Measurements from ENCODE around the gene IL31RA. TPM values are rescaled to one million over a fixed set of nuclear protein-coding genes. Genes with fewer than 3 reads are reported as not detected.

Gene IL31RA
- total RNA-seq, 1 experiment from 2014 or later = not detected

GRCh38 chr5:55856516-55857246 is 5.5 kb downstream of the IL31RA start (continued):
- TF ChIP-seq, protein P1, sequence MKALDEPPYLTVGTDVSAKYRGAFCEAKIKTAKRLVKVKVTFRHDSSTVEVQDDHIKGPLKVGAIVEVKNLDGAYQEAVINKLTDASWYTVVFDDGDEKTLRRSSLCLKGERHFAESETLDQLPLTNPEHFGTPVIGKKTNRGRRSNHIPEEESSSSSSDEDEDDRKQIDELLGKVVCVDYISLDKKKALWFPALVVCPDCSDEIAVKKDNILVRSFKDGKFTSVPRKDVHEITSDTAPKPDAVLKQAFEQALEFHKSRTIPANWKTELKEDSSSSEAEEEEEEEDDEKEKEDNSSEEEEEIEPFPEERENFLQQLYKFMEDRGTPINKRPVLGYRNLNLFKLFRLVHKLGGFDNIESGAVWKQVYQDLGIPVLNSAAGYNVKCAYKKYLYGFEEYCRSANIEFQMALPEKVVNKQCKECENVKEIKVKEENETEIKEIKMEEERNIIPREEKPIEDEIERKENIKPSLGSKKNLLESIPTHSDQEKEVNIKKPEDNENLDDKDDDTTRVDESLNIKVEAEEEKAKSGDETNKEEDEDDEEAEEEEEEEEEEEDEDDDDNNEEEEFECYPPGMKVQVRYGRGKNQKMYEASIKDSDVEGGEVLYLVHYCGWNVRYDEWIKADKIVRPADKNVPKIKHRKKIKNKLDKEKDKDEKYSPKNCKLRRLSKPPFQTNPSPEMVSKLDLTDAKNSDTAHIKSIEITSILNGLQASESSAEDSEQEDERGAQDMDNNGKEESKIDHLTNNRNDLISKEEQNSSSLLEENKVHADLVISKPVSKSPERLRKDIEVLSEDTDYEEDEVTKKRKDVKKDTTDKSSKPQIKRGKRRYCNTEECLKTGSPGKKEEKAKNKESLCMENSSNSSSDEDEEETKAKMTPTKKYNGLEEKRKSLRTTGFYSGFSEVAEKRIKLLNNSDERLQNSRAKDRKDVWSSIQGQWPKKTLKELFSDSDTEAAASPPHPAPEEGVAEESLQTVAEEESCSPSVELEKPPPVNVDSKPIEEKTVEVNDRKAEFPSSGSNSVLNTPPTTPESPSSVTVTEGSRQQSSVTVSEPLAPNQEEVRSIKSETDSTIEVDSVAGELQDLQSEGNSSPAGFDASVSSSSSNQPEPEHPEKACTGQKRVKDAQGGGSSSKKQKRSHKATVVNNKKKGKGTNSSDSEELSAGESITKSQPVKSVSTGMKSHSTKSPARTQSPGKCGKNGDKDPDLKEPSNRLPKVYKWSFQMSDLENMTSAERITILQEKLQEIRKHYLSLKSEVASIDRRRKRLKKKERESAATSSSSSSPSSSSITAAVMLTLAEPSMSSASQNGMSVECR (CRISPR knock-in tag; IDR thresholded peaks at IDR 0.05; ENCODE audit: borderline replicate concordance) = no peak

GRCh38 chr5:55857247-55857640 is 6.1 kb downstream of the IL31RA start:
- Mint-ChIP-seq H3K36me3 (0 out of 2 replicates have a peak, but pooled peaks cover 2% of the 10 kb centered on the region), H3K4me1 (no peaks in the 10 kb centered on the region), H3K9me3 (peaks cover 14% of the 10 kb centered on the region), H3K27ac (no peak overlapping the region), H3K4me3 (no peak overlapping the region), H3K27me3 (ENCODE audit: low read depth) (peaks cover 3% of the 10 kb centered on the region)
- ChIA-PET POLR2A (no interaction called here), CTCF (no interaction called here)
- ATAC-seq (no peak), DNase-seq (ENCODE audit: low spot score) (no peak)
- TF ChIP-seq, protein P2, sequence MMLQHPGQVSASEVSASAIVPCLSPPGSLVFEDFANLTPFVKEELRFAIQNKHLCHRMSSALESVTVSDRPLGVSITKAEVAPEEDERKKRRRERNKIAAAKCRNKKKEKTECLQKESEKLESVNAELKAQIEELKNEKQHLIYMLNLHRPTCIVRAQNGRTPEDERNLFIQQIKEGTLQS (CRISPR knock-in tag; conservative IDR thresholded peaks at IDR 0.05) = no peak
- no peak for TF ChIP-seq CBFB (CRISPR knock-in tag; IDR thresholded peaks at IDR 0.05; ENCODE audit: low read depth)
- TF ChIP-seq ELF4 (CRISPR knock-in tag; IDR thresholded peaks at IDR 0.05; ENCODE audit: low read depth) = no peak
- TF ChIP-seq, protein P3, sequence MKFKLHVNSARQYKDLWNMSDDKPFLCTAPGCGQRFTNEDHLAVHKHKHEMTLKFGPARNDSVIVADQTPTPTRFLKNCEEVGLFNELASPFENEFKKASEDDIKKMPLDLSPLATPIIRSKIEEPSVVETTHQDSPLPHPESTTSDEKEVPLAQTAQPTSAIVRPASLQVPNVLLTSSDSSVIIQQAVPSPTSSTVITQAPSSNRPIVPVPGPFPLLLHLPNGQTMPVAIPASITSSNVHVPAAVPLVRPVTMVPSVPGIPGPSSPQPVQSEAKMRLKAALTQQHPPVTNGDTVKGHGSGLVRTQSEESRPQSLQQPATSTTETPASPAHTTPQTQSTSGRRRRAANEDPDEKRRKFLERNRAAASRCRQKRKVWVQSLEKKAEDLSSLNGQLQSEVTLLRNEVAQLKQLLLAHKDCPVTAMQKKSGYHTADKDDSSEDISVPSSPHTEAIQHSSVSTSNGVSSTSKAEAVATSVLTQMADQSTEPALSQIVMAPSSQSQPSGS (CRISPR knock-in tag; IDR thresholded peaks at IDR 0.05; ENCODE audit: borderline replicate concordance, low read depth) = no peak
- TF ChIP-seq TEAD4 (CRISPR knock-in tag; IDR thresholded peaks at IDR 0.05) = no peak

GRCh38 chr5:55858104-55858503 is 6.9 kb downstream of the IL31RA start:
- ChIA-PET CTCF (no interaction called here), POLR2A (no interaction called here)
- H3K27ac Mint-ChIP-seq = no peak overlapping the region
- peaks cover 14% of the 10 kb centered on the region for H3K9me3 Mint-ChIP-seq
- H3K27me3 Mint-ChIP-seq (ENCODE audit: low read depth) = peaks cover 3% of the 10 kb centered on the region
- 0 out of 2 replicates have a peak, but pooled peaks cover 2% of the 10 kb centered on the region for H3K36me3 Mint-ChIP-seq
- DNase-seq (ENCODE audit: low spot score) (no peak), ATAC-seq (no peak)
- no peaks in the 10 kb centered on the region for H3K4me1 Mint-ChIP-seq
- H3K4me3 Mint-ChIP-seq = no peak overlapping the region
- TF ChIP-seq, protein P4, sequence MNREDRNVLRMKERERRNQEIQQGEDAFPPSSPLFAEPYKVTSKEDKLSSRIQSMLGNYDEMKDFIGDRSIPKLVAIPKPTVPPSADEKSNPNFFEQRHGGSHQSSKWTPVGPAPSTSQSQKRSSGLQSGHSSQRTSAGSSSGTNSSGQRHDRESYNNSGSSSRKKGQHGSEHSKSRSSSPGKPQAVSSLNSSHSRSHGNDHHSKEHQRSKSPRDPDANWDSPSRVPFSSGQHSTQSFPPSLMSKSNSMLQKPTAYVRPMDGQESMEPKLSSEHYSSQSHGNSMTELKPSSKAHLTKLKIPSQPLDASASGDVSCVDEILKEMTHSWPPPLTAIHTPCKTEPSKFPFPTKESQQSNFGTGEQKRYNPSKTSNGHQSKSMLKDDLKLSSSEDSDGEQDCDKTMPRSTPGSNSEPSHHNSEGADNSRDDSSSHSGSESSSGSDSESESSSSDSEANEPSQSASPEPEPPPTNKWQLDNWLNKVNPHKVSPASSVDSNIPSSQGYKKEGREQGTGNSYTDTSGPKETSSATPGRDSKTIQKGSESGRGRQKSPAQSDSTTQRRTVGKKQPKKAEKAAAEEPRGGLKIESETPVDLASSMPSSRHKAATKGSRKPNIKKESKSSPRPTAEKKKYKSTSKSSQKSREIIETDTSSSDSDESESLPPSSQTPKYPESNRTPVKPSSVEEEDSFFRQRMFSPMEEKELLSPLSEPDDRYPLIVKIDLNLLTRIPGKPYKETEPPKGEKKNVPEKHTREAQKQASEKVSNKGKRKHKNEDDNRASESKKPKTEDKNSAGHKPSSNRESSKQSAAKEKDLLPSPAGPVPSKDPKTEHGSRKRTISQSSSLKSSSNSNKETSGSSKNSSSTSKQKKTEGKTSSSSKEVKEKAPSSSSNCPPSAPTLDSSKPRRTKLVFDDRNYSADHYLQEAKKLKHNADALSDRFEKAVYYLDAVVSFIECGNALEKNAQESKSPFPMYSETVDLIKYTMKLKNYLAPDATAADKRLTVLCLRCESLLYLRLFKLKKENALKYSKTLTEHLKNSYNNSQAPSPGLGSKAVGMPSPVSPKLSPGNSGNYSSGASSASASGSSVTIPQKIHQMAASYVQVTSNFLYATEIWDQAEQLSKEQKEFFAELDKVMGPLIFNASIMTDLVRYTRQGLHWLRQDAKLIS (CRISPR knock-in tag; IDR thresholded peaks at IDR 0.05; ENCODE audit: borderline replicate concordance) = no peak
- TF ChIP-seq, protein P2 (CRISPR knock-in tag; conservative IDR thresholded peaks at IDR 0.05) = no peak
- TF ChIP-seq ZNF317 (CRISPR knock-in tag; IDR thresholded peaks at IDR 0.05; ENCODE audit: borderline replicate concordance, low read depth) (no peak), STAT6 (CRISPR knock-in tag; conservative IDR thresholded peaks at IDR 0.05; ENCODE audit: low read depth) (no peak), SMAD4 (CRISPR knock-in tag; IDR thresholded peaks at IDR 0.05) (no peak), CREB1 (CRISPR knock-in tag; IDR thresholded peaks at IDR 0.05) (no peak), ZNF423 (CRISPR knock-in tag; IDR thresholded peaks at IDR 0.05) (no peak), ZNF671 (CRISPR knock-in tag; IDR thresholded peaks at IDR 0.05) (no peak), GRHL2 (CRISPR knock-in tag; IDR thresholded peaks at IDR 0.05; ENCODE audit: insufficient replicate concordance, severe bottlenecking) (no peak), SMAD3 (CRISPR knock-in tag; IDR thresholded peaks at IDR 0.05; ENCODE audit: borderline replicate concordance) (no peak), GABPB1 (CRISPR knock-in tag; IDR thresholded peaks at IDR 0.05) (no peak)
- TF ChIP-seq, protein P5, sequence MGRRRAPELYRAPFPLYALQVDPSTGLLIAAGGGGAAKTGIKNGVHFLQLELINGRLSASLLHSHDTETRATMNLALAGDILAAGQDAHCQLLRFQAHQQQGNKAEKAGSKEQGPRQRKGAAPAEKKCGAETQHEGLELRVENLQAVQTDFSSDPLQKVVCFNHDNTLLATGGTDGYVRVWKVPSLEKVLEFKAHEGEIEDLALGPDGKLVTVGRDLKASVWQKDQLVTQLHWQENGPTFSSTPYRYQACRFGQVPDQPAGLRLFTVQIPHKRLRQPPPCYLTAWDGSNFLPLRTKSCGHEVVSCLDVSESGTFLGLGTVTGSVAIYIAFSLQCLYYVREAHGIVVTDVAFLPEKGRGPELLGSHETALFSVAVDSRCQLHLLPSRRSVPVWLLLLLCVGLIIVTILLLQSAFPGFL (CRISPR knock-in tag; IDR thresholded peaks at IDR 0.05; ENCODE audit: borderline replicate concordance) = no peak

Measured in WTC11 (cell line).